GM23338 (cell line): ENCODE data around the gene HMX2.

ENCODE experiments used
- POLR2AphosphoS5 ChIP-seq: IDR thresholded peaks from 2 replicates; pipeline ENCODE4 v1.6.1; 2016; ENCODE audit warnings: antibody characterized with exemption, low read depth
- TF ChIP-seq, protein P1 (sequence below): IDR thresholded peaks from one replicate; pipeline ENCODE4 v1.6.1; 2018; ENCODE audit warnings: antibody characterized with exemption; ENCODE audit not compliant: unreplicated experiment
- TF ChIP-seq, protein P2 (sequence below), 2 experiments: fragments of 200-600 bp in 1 of 2; sonication (generic) in 1 of 2; conservative IDR thresholded peaks; 2 replicates each; pipeline versions ENCODE4 v1.5.1 to v1.6.1; 2016 to 2017; ENCODE audit warnings: antibody characterized with exemption in 2 of 2, low read depth in 2 of 2, mild to moderate bottlenecking in 2 of 2, moderate library complexity in 1 of 2

DNA sequence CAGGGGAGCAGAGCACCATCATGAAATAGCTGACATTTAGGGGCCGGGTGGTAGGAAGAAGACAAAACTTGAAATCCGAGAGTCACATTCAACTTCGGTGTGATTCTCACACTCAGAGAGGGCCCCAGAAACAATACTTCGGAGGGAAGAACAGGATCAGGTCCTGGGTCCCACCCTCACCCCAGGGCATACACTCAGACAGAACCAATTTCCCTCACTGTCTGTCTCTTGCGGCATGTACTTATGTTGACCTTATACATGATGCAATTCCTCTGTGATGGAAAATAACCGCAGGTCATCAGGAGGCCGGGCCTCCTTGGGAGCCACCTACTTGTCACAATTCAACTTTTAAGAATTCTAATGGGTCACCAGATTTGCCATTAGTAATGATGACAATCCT is 38.5 kb upstream of the HMX2 start:
- TF ChIP-seq, protein P1, sequence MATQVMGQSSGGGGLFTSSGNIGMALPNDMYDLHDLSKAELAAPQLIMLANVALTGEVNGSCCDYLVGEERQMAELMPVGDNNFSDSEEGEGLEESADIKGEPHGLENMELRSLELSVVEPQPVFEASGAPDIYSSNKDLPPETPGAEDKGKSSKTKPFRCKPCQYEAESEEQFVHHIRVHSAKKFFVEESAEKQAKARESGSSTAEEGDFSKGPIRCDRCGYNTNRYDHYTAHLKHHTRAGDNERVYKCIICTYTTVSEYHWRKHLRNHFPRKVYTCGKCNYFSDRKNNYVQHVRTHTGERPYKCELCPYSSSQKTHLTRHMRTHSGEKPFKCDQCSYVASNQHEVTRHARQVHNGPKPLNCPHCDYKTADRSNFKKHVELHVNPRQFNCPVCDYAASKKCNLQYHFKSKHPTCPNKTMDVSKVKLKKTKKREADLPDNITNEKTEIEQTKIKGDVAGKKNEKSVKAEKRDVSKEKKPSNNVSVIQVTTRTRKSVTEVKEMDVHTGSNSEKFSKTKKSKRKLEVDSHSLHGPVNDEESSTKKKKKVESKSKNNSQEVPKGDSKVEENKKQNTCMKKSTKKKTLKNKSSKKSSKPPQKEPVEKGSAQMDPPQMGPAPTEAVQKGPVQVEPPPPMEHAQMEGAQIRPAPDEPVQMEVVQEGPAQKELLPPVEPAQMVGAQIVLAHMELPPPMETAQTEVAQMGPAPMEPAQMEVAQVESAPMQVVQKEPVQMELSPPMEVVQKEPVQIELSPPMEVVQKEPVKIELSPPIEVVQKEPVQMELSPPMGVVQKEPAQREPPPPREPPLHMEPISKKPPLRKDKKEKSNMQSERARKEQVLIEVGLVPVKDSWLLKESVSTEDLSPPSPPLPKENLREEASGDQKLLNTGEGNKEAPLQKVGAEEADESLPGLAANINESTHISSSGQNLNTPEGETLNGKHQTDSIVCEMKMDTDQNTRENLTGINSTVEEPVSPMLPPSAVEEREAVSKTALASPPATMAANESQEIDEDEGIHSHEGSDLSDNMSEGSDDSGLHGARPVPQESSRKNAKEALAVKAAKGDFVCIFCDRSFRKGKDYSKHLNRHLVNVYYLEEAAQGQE = no peak
- TF ChIP-seq, protein P2, sequence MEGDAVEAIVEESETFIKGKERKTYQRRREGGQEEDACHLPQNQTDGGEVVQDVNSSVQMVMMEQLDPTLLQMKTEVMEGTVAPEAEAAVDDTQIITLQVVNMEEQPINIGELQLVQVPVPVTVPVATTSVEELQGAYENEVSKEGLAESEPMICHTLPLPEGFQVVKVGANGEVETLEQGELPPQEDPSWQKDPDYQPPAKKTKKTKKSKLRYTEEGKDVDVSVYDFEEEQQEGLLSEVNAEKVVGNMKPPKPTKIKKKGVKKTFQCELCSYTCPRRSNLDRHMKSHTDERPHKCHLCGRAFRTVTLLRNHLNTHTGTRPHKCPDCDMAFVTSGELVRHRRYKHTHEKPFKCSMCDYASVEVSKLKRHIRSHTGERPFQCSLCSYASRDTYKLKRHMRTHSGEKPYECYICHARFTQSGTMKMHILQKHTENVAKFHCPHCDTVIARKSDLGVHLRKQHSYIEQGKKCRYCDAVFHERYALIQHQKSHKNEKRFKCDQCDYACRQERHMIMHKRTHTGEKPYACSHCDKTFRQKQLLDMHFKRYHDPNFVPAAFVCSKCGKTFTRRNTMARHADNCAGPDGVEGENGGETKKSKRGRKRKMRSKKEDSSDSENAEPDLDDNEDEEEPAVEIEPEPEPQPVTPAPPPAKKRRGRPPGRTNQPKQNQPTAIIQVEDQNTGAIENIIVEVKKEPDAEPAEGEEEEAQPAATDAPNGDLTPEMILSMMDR (conservative IDR thresholded peaks at IDR 0.05; ENCODE audit: low read depth in 2 of 2) = no peak
- TF ChIP-seq POLR2AphosphoS5 = no peak
